Activated CD4-positive, alpha-beta T cell treated with anti-CD3 and anti-CD28 coated beads for 48 hours (primary cell): ENCODE results near the gene RABL6.
A peak's percentile ranks its signal among the peaks of the same experiment; 100 is the strongest.
"Not testable (repeated sequence)": the region's sequence is repeated elsewhere in the genome, so short reads cannot be mapped to it uniquely, and the experiment has no call there.

Experiments used
- DNase-seq: peaks from one replicate; pipeline ENCODE4 v3.0.0-alpha.2; 2020

The RABL6 gene

DNA sequence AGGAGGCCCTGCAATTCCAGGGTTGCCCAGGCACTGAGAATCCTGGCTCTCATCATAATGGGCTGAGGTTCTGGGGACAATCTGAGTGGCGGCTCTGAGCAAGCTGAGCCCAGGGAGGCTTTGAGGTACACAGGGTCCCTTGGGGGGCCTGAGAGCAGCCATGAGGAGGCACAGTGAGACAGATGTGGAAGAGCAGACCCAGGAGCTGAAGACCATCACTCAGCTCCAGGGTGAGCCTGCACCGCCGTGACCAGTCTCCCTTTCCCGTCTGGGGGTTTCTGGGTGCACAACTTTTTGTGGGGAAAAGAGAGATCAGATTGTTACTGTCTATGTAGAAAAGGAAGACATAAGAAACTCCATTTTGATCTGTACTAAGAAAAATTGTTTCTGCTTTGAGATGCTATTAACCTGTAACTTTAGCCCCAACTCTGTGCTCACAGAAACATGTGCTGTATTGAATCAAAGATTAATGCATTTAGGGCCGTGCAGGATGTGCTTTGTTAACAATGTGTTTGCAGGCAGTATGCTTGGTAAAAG is 11.4 kb upstream of the RABL6 start, which contains the start of gene CCDC183:
TSS of gene CCDC183 (plus strand) at position 101 of the 537 bp plus-strand sequence. CDS start at position 161, 60 bp downstream.
- no peak for DNase-seq

GRCh38 chr9:136796775-136797347 is 10.9 kb upstream of the RABL6 start:
- DNase-seq: not testable (repeated sequence)

- no peak for DNase-seq
Observed at GRCh38 chr9:136798708-136799078, 9.1 kb upstream of the RABL6 start.

GRCh38 chr9:136799079-136799853 is 8.5 kb upstream of the RABL6 start:
- DNase-seq: no peak

DNA sequence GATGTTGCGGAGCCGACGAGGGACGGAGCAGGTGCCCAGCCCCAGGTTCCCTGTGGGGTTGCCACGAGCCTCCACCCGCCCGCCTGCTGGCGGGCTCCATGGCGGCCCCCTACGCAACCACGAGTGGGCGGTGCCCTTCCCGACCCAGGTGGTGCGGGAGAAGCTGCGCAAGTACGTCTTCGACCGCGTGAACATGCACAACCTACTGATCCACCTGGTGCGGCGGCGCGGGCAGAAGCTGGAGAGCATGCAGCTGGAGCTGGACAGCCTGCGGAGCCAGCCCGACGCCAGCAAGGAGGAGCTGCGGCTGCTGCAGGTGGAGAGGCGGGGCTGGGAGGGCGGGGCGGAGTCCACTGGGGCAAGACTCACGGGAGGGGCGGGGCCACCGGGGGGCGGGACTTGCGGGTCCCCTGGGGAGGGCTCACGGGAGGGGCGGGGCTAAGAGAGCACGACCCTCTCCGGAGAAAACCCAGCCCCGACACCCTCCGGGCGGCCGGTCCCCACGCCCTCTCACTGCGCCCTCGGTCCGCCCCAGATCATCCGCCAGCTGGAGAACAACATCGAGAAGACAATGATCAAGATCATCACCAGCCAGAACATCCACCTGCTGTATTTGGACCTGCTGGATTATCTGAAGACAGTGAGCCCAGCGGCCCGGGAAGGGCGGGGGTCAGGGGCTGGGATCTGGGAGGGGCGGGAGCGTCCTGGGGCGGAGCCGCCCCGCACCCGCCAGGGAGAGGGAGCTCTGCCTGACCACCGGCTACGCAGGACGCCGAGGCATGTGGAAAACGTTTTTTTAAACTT is 7.7 kb upstream of the RABL6 start:
- DNase-seq: peak; percentile 90

- no peak for DNase-seq
Observed at GRCh38 chr9:136802321-136802720, 5.4 kb upstream of the RABL6 start.

DNA sequence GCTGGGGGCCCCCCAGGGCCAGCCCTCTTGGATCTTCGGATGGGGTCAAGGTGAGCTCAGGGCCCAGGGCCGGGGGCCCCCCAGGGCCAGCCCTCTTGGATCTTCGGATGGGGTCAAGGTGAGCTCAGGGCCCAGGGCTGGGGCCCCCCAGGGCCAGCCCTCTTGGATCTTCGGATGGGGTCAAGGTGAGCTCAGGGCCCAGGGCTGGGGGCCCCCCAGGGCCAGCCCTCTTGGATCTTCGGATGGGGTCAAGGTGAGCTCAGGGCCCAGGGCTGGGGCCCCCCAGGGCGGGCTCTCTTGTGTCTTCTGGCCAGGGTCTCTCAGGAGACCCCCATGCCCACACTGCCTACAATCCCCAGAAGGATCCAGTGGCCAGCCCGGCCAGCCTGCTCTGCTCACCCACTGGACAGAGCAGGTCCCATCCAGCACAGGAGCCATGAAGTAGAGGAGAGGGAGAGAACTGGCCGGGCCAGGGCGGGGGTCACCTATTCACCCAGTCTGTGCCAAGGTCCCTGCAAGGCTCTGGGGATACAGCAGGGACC is 4.7 kb upstream of the RABL6 start:
- not testable (repeated sequence) for DNase-seq

GRCh38 chr9:136803551-136804508 is 3.9 kb upstream of the RABL6 start:
- DNase-seq: no peak

- DNase-seq: no peak
Observed at GRCh38 chr9:136804509-136805206, 3.1 kb upstream of the RABL6 start.

DNA sequence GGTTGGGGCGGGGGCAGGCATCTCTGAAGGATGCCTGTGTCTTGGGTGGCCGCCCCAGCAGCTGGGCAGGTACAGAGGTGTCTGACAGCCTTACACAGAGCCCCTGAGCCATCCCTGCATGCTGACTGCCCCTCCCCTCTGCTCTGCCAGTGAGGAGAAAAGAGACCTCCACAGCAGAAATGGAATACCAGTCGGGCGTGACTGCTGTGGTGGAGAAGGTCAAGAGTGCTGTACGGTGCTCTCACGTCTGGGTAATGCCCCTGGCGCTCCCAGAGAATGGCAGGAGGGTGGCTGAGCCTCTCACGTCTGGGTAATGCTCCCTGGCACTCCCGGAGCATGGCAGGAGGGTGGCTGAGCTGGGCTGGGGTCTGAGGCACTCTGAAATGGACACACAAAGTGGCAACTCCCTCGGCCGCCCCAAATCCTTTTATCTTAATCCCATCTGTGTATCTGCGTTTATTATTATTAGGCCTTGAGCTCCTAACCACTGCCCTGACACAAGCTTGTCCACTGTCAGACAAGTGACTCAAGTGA is 2.5 kb upstream of the RABL6 start:
- DNase-seq: no peak

DNA sequence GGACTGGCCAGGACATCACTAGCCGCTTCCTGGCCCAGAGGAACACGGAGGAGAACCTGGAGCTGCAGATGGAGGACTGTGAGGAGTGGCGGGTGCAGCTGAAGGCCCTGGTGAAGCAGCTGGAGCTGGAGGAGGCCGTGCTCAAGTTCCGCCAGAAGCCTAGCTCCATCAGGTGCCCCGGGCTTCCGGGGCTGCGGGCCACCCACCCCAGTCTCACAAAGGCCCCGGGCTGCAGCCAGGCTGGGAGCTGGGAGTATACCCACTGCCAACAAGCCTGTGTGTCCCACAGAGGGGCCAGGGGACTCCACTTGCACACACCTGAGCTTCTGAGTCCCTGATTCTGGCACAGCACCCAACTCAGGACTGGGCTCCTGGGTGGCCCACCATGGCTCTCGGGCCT is 1.7 kb upstream of the RABL6 start:
- DNase-seq: no peak

DNA sequence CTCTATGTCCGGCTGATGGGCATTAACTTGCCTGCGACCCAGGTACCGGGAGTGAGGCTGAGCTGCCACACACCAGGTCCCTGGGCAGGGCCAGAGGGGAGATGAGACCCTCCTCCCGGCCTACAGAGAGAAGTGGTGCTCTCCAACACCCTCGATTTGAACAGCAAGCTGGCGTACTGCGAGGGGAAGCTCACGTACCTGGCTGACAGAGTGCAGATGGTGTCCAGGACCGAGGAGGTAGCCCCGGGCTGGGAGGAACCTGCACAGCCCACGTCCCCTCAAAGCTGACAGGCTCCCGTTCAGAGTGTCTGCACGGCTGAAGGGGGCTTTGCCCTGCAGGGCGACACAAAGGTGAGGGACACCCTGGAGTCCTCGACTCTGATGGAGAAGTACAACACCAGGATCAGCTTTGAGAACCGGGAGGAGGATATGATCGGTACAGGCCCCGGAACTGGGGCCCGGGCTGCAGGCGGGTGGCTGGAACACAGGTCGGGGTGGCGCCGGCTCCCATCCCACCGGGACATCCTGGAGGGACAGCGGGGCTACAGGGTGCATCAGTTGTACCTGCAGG is 1.0 kb upstream of the RABL6 start:
- no peak for DNase-seq

DNA sequence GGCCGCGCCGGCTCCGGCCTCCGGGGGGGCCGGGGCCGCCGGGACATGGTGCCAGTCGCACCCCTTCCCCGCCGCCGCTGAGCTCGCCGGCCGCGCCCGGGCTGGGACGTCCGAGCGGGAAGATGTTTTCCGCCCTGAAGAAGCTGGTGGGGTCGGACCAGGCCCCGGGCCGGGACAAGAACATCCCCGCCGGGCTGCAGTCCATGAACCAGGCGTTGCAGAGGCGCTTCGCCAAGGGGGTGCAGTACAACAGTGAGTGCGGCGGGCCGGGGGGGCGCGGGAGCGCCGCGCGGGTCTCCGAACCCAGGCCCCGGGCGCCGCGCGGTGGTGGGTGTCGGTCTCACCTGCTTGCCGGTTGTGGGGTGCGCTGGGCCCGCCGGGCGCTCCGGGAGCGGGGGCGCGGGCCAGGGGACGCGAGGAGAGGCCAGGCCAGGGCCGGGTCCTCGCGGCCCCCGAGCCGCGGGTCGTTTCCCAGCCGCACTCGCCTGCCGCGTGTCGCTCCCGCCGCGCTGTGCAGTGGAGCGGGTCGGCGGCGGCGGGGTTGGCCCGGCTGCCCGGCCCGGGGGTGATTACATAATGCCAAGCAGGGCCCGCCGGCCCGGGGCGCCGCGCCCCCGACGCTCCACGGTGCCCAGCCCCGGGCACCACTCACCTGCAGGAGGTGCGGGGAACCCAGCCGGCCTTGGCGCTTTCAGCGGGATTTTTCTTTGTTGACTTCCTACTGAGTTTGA is 492 bp downstream of the RABL6 start:
- peak; percentile 47 for DNase-seq

DNA sequence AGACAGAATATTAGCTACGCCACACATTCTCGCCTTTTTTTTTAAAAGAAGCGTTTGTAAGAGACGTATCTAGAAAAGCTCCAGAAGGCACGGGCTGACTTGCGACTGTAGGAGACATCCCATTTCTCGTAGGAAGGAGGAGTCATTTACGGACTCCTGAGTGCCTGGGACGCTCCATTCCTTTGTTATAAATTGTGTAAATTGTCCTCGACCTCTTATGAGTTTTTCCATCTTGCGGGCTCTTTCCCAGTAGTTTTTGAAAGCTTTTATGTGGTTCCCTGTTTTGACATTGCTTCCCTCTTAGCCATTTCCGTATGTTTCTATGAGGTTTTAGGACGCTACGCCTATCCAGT is 1.0 kb downstream of the RABL6 start:
- no peak for DNase-seq

DNA sequence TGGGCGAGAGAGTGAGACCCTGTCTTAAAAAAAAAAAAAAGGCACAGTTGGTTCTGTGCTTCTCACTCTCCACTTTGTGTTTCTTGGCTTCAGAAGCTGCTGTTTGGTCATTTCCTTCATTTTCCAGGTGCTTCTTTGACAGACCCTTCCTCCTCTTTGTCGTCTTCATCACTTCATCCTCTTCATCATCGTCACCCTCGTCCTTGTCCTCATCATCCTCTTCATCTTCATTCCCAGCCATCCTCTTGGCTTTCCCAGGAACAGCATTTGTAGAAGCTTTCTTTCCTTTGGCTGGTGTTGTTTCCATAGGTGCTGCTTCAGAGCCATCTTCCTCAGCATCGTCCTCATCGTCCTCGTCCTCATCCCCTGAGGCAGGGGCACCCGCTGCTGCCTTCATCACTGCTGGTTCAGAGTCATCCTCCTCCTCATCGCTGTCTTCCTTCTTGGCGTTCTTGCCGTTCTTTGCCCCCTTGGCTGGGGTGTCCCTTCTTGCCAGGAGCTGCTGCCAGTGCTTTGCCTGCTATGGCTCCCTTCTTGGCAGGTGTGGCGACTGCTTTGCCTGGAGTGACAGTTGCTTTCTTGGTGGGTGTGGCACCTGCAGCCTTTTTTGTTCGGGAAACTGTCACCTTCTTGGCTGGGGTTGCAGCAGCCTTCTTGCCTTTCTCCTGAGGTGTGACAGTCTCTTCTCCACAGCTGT is 7.1 kb downstream of the RABL6 start:
- DNase-seq: no peak

DNA sequence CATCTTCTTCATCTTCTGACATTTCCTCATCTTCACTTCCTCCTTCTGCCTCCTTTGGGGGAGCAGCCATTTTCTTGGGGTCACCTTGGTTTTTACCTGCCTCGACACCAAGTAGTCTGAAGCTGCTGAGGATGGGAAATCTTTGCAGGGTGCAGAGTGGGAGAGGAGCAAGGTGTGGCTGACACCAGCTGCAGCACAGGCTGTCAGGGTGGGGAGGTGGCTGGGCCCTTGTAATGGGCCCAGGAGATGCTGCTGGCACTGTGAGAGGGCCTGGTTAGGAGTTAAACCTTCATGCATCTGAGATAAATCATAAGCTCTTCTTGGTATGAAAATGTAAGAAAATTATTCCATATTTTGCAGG is 7.7 kb downstream of the RABL6 start:
- no peak for DNase-seq

GRCh38 chr9:136820971-136821825 is 13.4 kb downstream of the RABL6 start:
- no peak for DNase-seq

DNA sequence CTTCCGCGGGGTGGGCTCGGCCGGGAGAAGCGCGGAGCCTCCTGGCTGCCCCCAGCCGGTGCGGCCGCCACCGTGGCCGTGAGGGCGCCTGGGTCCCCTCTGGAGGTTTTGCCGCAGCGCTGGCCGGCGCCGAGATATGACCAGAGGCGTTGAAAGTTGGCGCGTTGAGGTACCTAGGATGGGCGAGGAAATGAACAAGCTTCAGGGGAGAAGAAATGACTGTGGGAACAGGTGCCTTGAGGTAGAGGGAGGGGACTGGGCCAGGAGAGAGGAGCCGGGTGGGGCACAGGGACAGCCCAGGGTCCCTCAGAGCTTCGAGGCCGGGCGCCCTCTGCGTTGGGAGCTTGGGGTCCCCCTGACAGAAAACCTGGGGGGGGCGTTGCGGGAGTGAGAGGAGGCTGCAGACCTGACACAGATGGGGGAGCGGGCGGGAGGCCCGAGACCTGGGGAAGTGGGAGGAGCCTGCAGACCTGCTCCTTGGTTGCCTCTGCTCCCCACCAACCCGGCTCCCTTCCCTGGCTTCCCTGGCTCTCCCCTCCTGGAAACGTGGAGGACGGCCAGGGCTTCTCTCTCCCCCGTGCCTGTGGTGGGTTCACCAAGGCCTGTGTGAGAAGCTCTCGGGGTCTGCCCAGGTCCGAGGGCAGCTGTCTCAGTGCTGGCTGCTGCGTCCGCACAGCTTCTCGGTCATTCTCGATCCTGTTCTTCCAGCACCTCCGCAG is 14.2 kb downstream of the RABL6 start:
- no peak for DNase-seq
